GM19324 (cell line): ENCODE data around the gene SRMS.

Experiments
- ATAC-seq: cut with Tn5 transposase; IDR thresholded peaks from one replicate; pipeline ENCODE4 v1.9.1; 2021; ENCODE audit warnings: mild to moderate bottlenecking, moderate library complexity; ENCODE audit not compliant: unreplicated experiment, low FRiP score

Gene SRMS

DNA sequence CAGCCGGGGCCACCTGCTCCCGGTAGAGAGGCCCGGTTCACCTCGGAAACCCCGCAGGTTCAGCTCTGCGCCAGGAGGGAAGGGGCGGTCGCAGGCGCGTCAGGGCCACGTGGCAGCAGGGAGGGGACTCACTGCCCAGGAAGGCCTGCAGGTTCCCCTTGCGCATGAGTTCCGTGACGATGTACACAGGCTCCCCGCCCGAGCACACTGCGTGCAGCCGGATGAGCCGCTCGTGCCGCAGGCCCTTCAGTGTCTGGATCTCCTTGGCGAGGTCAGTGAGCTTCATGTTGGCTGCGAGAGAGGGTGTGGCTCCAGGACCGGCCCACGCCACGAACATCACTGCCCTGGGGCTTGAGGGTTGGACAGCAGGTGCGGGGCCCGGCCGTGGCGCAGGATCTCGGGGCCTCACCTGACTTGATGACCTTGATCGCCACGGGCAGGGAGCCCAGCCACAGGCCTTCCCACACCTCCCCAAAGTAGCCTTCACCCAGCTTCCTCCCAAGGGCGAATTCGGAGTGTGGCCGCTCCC lies 5.5 kb downstream of the SRMS start:
- no peak for ATAC-seq

DNA sequence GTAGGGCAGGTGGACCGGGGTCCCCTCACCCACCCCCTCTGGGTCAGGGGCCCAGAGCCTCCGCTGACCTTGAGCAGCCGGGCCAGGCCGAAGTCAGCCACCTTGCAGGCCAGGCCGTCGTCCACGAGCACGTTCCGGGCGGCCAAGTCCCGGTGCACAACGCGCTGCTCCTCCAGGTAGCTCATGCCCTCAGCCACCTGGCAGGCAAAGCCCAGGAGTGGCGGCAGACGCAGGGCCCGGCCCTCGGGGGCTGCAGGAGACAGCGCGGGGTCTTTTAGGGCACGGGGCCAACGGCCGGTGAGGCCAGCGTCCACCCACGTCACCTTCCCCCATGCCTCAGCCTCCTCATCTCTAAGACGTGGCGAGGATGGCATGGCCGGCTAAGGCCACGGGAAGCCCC lies 6.2 kb downstream of the SRMS start:
- ATAC-seq = no peak

DNA sequence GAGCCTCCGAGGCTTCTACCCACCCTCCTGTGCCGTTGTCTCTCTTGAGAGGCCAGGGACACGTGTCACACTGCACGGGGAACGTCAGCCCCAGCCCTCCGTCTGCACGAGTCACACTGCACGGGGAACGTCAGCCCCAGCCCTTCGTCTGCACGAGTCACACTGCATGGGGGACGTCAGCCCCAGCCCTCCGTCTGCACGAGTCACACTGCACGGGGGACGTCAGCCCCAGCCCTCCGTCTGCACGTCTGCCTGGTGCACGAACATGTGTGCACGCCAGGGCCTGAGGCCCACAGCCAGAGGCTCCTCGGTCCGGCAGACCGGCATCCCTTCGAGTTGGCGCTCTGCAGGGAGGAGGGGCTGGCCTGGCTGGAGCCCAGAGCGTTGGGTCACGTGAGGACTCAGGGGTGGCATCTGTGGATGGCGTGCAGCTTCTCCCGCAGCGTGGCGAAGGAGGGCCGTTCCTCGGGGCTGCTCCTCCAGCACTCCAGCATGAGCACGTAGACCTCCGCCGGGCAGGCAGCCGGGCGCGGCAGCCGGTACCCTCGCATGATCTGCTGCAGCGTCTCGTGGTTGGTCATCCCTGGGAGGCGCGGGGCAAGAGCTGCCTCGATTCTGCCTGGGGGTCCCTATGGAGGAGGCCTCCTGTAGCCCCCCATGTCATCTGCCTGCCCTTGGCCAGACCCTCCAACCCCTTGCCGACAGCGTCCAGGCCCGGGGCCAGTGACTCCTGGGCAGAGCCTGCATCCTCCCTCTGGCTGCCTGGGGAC lies 6.9 kb downstream of the SRMS start:
- no peak for ATAC-seq

DNA sequence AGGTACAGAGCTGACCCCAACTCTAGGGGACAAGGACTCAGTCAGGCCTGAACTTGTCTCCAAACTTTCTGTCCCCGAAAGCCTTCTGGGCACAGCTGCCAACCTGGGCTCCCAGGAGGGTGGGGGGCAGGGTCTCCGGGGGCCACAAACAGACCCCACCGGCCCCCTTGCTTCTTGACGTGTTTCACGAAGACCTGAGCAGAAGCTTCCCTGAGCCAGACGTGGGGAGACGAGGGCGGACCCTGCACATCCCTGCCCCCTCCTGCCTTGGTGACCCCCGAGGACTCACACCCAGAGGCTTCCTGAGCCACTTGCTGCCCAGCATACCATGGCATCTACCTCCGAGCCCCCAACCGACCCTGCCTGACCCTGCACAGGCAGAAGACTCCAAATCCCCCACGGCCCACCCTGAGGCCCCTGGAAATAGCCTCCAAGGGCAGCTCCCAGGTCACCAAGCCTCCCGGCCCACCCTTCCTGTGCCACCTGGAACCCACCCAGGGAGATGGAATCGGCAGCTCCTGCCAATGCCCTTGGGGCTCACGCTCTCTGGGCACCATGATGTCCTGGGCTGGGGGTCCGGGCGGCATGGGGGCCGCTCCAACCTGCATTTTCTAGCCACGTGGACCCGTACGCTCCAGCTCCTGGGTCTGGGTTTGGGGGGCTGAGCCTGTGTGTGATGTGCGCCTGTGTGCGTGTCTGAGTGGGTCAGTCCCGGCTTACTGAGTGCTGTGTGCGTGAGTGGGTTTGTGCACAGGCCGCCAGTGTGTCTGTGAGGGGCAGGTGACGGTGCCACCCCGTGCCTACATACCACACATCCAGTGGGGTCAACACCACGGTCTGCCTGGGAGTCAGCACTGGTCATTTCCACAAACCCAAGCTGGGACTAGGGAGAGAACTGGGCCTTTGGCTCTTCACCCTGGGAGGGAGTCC lies 7.8 kb downstream of the SRMS start:
- ATAC-seq = no peak

DNA sequence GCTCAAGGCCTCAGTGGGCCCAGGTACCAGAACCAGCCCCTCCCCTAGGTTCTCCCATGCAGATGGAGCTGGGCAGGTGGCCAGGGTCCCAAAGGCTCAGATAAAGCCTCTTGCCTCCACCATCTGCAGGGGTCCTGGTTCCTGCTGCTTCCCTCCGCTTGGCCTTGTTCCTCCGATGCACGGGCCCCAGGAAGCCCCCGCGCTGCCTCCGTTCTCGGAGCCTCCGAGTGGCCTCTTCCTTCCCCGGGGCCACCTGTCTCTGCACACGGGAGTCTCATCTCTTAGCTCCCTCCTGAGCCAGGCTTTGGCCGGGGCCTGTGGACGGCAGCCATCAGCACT lies 8.5 kb downstream of the SRMS start:
- no peak for ATAC-seq

DNA sequence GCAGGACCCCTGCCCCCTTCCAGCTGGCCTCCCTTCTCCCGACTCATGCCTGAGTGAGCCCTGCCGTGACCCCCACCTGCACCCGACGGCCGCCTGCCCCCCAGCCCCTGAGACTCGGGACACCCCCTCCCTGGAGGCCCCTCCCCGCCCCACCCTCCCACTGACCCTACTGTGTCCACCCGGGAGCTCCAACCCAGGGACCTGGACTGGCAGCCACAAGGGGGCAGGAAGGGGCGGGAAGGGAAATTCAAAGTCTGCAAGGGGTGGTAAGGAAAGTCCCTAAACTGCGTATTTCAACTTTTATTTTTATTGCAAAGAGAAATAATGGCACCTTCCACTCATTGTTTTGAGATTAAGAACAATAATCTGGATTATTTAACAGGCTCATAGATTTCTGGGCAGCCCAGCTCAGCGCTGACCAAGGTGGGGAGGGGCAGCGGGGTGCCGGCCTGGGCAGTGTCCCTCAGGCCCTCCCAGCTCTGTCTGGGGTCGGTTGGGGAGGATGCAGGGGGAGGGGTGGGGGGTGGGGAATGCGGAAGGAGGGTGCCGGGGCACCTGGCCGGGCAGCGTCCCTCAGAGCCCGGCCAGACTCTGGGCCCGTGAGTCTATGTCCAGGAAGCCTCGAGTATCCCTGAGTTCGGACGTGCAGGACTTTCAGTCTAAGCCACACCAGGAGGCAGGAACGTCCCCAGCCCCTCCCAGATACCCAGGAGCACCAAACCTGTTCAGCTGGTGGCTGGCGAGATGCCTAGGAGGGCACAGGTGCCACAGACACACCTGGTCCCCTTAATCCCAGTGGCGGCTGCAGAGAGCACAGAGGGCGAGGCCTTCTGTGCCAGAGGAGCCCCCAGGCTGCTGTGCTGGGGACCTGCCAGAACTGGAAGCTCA lies 9.1 kb downstream of the SRMS start:
- no peak for ATAC-seq

DNA sequence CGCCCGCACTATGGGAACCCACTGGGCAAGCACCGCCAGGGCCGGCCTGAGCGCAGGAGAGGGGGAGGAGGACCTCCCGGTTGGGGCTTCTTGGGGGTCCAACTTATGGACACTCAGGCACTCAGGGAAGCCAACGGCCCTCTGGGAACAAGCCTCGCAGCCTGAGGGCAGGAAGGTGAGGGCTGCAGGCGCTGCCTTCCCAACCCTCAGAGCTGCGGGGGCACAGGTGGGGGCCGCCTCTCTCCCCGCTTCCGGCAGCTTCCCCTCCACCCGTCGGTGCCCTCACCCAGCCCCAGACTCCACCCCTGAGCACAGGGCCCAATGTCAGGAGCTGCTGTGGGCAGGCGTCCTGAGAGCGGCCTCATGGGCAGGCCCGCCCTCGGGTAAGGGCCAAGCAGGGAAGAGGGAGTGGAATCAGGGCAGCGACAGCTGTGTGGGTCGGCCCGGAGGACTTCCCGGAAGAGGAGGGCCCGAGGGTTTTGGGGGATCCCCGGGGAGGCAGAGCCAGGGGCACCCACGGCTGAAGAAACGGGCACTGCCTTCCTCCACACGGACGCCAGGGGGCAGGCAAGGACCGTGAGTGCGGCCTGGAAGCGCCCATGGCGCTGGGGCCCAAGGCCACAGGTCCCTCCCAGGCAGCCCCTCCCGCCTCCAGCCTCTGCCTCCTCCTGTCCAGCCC lies 9.9 kb downstream of the SRMS start:
- peak; percentile 93 for ATAC-seq

DNA sequence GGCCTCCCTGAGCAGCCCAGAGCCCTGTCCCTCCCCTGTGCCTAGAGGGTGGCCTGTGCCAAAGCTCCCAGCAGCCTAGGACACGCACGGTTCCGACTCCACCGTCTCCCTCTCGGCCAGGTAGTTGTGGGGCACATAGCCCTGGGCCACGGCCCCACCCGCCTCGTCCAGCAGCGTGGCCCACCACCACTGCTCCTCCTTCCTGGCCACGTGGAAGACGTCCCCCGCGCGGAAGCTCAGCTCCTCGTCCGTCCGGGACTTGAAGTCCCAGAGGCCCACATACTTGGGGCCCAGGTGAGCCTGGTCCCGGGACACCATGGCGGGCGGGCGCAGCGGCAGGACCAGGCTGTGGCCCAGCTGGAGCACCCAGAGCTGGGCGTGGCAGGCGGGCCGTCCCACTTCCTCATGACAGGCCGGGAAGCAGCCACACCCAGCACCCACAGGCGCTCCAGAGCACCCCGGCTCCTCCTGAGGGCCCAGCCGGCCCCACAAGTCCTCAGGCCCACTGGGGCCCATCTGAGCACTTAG lies 10.5 kb downstream of the SRMS start, which contains the start of gene PTK6:
Gene PTK6, minus strand, starts transcription at position 380 of the 528 bp plus-strand sequence. Its CDS starts 62 bp downstream, at position 318.
- no peak for ATAC-seq

DNA sequence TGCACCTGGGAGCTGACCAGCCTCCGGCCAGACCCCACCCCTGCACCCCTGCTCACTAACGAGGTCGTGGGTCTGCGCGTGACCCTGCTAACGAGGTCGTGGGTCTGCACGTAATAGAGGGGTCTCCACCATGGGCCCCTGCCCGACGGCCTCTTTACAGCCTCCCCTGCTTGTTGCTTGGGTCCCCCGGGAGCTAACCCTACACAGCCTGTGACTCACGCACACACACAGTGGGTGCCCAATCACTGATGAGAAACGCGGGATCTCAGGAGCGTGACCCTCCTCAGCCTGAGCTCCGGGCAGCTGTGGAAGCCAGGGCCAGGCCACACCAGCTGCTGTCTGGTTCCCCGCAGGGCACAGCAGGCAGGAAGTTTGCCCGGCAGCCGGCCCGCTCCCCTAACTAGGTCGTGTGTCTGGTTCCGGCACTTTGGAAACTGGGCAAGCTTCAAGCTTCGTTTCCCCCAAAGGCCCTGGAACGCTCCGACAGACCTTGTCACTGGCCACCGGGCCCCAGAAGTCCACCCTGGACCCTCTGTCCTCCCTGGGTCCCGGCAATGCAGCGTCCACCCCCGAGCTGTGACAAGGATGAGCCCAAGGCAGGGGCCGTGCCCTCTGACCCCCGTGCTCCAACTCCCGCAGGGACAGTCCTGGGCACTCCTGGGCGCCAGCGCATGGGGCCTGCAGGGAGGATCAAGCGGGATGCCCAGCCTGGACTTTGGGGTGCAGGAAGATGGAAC lies 11.1 kb downstream of the SRMS start:
- no peak for ATAC-seq

DNA sequence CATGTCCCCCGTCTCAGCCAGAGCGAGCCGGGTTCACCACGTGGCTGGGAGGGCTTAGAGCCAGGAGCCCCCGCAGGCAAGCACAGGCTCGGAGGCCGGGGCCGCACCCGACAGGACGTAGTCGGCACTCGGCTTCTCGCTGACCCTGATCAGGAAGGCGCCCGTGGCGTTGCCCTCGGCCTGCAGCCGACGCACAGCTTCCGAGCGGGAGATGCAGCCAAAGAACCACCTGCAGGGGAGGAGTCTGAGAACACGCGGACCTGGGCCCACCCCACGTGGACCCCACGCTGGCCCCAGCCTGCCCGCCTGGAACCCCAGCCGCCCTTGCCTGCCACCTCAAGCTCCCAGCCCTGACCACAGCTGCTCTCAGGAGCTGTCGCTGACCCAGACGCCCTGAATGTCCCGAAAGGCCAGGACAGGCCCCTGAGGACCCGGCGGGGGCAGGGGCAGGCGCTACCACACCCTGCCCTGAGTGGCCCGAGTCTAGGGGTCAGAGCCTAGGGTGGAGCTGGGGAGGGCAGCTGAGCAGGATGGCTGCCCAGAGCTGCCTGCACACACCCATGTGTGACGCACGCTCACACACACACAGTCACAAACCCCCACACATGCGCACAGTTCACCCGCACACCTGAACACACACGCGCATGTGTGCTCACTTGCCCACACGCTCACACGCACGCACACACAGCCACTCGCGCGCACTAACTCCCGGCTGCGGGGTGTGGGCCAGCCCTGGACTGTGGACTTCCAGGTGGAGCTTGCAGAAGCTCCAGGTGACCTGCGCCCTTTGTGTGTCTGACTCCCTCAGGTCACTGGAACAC lies 12.5 kb downstream of the SRMS start:
- ATAC-seq = no peak

DNA sequence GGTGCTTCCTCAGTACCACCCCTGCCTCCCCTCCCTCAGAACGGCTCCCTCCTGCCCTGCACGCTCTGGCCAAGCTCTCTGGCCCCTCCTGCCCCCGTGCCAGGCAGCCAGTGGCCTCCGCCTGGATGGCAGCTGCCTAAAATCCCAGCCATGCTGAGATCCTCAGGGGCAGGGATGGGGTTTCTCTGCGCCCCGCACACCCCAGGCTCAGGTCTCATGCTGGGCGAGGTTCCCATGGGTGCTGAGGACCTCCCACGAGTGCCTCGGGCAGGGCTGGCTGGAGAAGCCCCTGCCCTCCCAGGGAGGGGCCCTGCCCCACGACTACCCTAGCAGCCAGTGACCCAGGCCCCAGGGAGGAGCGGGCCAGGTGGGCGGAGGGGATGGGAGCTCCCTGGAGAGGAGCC lies 13.1 kb downstream of the SRMS start:
- no peak for ATAC-seq

DNA sequence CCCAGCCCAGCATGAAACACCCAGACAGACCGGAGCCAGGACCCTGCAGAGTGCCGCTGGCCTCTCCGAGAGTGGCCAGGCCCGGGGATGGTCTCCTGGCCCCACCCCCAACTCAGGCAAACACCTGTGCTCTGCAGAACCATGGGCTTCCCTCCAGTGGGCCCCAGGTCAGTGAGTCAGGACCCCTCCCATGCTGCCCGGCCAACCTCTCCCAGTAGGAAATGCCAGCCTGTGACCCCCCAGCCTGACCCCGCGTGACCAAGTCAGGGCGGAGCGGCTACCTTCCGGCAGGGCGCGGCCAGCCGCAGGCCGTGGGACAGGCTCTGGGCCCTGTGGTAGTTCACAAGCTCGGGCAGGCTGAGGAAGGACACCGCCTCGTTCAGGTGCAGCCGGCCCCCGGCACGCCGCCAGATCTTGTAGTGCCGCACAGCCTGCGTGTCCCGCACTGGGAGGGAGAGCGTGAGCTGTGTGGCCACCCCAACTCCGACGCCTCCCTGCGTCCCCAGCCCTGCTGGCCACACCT lies 13.6 kb downstream of the SRMS start:
- ATAC-seq = no peak

DNA sequence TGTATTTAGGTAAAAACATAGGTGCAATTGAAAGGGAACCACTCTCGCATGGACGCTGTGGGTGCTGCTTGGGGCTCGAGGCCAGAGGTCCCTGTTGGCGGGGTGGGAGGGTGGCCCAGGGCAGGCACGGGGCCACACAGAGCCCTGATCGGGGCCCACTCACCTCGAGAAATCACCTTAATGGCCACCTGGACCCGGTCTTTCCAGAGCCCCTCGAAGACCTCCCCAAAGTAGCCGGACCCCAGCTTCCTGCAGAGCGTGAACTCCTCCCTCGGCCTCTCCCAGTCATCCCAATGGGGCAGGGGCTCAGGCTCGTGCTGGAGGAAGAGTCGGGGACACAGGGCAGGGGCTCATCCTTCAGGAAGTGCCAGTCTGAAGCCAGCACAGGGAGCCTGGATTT lies 14.2 kb downstream of the SRMS start:
- no peak for ATAC-seq

DNA sequence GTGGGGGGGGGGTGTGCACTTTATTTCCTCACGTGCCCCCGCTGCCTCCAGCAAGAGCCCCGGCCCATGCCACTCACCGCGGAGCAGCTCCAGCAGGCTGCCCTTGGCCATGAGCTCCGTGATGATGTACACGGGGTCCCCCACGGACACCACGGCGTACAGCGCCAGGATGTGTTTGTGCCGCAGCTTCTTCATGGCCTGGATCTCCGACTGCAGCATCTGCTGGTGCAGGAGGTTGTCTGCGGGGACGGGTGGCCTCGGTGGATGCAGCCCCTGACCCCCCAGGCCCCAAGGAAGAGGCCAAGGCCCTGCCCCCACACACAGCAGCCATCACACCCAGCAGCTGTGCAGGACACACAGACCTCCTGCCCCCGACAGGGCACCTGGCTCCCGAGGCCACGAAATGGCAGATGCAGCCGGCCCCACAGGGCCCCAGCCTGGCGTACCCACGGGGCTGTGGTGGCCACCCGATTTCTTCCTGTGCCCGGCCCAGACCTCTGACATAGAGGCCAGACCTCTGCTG lies 15.0 kb downstream of the SRMS start:
- ATAC-seq = no peak

DNA sequence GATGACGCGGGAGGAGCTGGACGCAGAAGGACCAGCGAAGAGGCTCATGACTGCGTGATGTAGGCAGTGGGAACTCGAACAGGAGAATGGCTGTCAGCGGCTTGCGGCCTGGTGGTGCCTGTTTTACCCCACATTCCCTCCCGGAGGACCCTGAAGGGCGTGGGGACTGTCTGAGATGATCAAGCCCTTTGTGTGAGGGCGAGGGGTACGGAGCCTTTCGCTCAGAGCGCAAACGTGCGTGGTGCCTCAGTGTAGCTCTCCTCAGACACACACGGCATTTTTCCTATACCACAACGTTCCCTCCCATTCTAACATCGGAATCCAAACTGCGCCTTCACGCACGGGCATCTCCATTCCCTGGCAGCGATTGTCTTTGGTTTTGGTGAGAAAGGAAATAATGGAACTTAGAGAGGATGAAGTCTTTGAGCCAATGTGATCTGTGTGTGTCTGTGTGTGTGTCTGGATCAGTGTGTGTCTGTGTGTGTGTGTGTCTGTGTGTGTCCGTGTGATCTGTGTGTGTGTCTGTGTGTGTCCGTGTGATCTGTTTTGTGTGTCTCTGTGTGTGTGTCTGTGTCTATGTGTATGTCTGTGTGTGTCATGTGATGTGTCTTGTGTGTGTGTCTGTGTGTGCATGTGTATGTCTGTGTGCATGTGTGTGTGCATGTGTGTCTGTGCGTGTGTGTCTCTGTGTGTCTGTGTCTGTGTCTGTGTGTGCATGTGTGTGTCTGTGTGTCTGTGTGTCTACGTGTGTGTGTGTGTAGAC lies 15.7 kb downstream of the SRMS start:
- no peak for ATAC-seq

DNA sequence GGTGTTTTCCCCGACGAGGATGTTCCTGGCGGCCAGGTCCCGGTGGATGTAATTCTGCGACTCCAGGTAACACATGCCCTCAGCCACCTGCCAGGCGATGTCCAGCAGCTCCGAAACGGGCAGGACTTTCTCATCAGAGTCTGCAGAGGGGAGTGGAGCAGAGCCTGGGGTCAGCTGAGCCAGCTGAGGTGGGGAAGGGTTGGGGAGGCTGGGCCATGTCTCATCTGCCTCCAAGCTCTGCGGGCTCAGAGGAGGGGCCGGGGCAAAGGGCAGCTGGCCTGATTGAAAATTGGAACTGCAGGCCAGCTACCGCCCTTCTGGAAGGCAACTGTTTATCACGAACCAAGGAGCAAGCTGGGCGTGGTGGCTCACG lies 16.8 kb downstream of the SRMS start:
- no peak for ATAC-seq
